ENCODE data around the gene ALDH1L2.

DNA sequence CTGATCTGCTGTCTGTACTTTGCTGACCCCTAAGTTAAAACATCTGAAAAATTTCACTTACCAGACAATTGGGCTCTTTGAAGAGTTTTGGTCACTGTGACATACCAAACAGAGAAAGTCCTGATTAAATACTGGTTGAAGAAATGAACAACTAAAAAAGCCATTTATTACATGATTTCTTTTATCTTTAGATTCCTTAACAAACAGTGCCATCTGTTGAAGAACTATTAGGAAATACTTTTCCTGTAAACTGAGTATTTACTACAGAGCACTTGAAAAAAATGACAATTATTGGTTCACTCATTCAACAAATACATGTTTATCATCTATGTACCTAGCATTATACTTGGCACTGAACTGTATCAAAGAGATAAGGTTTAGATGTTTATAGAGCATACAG is 16.7 kb upstream of the ALDH1L2 start:
- TF ChIP-seq, protein P1, sequence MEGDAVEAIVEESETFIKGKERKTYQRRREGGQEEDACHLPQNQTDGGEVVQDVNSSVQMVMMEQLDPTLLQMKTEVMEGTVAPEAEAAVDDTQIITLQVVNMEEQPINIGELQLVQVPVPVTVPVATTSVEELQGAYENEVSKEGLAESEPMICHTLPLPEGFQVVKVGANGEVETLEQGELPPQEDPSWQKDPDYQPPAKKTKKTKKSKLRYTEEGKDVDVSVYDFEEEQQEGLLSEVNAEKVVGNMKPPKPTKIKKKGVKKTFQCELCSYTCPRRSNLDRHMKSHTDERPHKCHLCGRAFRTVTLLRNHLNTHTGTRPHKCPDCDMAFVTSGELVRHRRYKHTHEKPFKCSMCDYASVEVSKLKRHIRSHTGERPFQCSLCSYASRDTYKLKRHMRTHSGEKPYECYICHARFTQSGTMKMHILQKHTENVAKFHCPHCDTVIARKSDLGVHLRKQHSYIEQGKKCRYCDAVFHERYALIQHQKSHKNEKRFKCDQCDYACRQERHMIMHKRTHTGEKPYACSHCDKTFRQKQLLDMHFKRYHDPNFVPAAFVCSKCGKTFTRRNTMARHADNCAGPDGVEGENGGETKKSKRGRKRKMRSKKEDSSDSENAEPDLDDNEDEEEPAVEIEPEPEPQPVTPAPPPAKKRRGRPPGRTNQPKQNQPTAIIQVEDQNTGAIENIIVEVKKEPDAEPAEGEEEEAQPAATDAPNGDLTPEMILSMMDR (IDR thresholded peaks at IDR 0.05): no peak
- no peak for TF ChIP-seq ZFX (IDR thresholded peaks at IDR 0.05; ENCODE audit: borderline replicate concordance)
